GM15510 (cell line): ENCODE results near the gene GATD1.

Experiments used
- POLR2A ChIP-seq: IDR thresholded peaks from 3 replicates; pipeline ENCODE4 v1.6.1; 2011; ENCODE audit warnings: borderline replicate concordance; ENCODE audit not compliant: insufficient read length; ENCODE audit errors: extremely low read depth

The GATD1 gene

GRCh38 chr11:793556-793955 is 16.3 kb upstream of the GATD1 start:
- no peak for TF ChIP-seq POLR2A

- no peak for TF ChIP-seq POLR2A
Measured at GRCh38 chr11:792873-793272, 15.6 kb upstream of the GATD1 start.

- TF ChIP-seq POLR2A: no peak
Measured at GRCh38 chr11:792535-792821, 15.2 kb upstream of the GATD1 start.

- TF ChIP-seq POLR2A: no peak
Measured at GRCh38 chr11:791658-792534, 14.6 kb upstream of the GATD1 start.

GRCh38 chr11:790721-791564 is 13.7 kb upstream of the GATD1 start:
- no peak for TF ChIP-seq POLR2A

- TF ChIP-seq POLR2A: peak; percentile 20
Measured at GRCh38 chr11:789943-790342, 12.7 kb upstream of the GATD1 start, which contains the start of gene CEND1. Gene CEND1 (minus strand): TSS chr11:790090. CDS start chr11:788576, 1,514 bp downstream.

GRCh38 chr11:788953-789940 is 12.0 kb upstream of the GATD1 start:
- no peak for TF ChIP-seq POLR2A

GRCh38 chr11:788009-788640 is 10.8 kb upstream of the GATD1 start:
- no peak for TF ChIP-seq POLR2A

- no peak for TF ChIP-seq POLR2A
Measured at GRCh38 chr11:787084-787675, 9.9 kb upstream of the GATD1 start.

- TF ChIP-seq POLR2A: no peak
Measured at GRCh38 chr11:786235-787083, 9.2 kb upstream of the GATD1 start.

- TF ChIP-seq POLR2A: no peak
Measured at GRCh38 chr11:783581-784015, 6.3 kb upstream of the GATD1 start.

- TF ChIP-seq POLR2A: no peak
Measured at GRCh38 chr11:782264-783174, 5.2 kb upstream of the GATD1 start.

GRCh38 chr11:779955-780532 is 2.8 kb upstream of the GATD1 start:
- TF ChIP-seq POLR2A: no peak
